GM18907 (cell line): ENCODE measurements around the gene EGFR.
"Not testable (repeated sequence)": the region's sequence is repeated elsewhere in the genome, so short reads cannot be mapped to it uniquely, and the experiment has no call there.

ENCODE experiments used
- ATAC-seq: cut with Tn5 transposase; IDR thresholded peaks from one replicate; pipeline ENCODE4 v1.9.1; 2021; ENCODE audit warnings: mild to moderate bottlenecking, moderate library complexity; ENCODE audit not compliant: unreplicated experiment

EGFR gene

DNA sequence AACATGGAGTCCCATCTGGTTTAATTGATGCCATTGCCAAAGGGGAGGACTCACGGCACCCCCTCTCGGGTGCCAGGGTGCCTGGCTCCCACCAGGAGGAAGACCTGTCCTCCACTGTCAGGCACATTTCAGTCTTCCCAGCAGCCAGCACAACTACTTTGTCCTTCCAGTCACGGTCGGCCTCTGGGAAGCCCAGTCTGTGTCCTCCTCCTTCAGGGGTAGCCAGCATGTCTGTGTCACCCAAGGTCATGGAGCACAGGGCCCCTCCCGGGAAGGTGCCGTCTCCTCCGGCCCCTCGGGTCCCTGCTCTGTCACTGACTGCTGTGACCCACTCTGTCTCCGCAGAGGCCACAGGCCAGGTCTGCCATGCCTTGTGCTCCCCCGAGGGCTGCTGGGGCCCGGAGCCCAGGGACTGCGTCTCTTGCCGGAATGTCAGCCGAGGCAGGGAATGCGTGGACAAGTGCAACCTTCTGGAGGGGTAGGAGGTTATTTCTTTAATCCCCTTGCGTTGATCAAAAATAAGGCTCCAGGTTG is 142.4 kb downstream of the EGFR start:
- no peak for ATAC-seq

DNA sequence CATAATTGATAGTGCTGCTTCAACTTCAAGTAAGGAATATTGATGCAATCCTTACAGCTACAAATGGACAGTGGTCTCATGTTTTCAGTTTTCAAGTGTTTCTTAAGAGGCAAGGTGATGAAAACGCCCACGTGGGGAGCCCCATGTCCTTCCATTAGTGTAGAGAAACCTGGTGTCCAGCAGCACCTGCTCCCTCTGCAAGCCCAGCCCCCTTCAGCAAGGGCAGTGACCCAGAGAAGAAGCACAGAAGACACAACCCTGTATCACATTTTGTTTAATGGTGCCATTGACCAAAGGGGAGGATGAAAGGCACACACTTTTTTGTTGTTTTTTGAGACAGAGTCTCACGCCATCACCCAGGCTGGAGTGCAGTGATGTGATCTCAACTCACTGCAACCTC is 143.7 kb downstream of the EGFR start:
- ATAC-seq, result no peak

- no peak for ATAC-seq
These were observed 144.9 kb downstream of the EGFR start for GRCh38 chr7:55163733-55164132.

DNA sequence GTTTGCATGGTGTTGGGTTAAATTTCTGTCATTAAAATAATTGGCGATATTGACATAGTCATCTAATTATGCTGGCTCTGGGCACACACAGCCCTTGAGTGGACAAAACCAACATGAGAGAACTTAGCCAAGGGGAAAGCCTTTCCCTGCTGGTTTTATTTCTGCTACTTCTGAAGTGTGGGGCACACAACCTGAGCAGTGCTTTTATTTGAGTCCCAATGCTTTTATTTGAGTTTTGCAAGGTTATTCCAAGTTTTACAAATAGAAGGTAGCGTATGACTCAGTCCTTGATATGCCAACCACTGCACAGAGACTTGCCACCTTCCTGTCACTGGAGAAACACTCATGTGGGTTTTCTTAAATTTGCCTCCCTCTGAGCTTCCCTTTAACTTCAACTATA is 145.7 kb downstream of the EGFR start:
- ATAC-seq, result no peak

DNA sequence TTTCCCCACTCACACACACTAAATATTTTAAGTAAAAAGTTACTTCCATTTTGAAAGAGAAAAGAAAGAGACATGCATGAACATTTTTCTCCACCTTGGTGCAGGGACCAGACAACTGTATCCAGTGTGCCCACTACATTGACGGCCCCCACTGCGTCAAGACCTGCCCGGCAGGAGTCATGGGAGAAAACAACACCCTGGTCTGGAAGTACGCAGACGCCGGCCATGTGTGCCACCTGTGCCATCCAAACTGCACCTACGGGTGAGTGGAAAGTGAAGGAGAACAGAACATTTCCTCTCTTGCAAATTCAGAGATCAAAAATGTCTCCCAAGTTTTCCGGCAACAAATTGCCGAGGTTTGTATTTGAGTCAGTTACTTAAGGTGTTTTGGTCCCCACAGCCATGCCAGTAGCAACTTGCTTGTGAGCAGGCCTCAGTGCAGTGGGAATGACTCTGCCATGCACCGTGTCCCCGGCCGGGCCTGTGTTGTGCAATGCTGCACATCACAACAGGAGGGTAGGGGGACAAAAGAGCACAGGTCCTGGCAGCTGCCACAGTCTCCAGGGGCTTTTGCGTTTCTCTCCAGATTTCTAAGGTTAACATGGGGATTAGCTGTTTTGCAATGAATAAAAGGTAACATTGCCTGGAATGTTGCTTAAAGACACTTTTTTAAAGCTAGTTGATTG is 146.5 kb downstream of the EGFR start:
- no peak for ATAC-seq

DNA sequence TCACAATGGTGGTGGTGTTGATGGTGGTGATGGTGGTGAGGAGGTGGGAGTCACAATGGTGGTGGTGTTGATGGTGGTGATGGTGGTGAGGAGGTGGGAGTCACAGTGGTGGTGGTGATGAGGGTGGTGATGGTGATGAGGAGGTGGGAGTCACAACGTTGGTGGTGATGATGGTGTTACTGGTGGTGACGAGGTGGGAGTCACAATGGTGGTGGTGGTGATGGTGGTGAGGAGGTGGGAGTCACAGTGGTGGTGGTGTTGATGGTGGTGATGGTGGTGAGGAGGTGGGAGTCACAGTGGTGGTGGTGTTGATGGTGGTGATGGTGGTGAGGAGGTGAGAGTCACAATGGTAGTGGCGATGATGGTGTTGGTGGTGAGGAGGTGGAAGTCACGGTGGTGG is 148.5 kb downstream of the EGFR start:
- not testable (repeated sequence) for ATAC-seq

- ATAC-seq, result no peak
These were observed 151.7 kb downstream of the EGFR start for GRCh38 chr7:55170335-55171069.

- ATAC-seq, result no peak
These were observed 152.3 kb downstream of the EGFR start for GRCh38 chr7:55171157-55171556.

GRCh38 chr7:55172161-55172560 is 153.3 kb downstream of the EGFR start:
- ATAC-seq, result no peak

DNA sequence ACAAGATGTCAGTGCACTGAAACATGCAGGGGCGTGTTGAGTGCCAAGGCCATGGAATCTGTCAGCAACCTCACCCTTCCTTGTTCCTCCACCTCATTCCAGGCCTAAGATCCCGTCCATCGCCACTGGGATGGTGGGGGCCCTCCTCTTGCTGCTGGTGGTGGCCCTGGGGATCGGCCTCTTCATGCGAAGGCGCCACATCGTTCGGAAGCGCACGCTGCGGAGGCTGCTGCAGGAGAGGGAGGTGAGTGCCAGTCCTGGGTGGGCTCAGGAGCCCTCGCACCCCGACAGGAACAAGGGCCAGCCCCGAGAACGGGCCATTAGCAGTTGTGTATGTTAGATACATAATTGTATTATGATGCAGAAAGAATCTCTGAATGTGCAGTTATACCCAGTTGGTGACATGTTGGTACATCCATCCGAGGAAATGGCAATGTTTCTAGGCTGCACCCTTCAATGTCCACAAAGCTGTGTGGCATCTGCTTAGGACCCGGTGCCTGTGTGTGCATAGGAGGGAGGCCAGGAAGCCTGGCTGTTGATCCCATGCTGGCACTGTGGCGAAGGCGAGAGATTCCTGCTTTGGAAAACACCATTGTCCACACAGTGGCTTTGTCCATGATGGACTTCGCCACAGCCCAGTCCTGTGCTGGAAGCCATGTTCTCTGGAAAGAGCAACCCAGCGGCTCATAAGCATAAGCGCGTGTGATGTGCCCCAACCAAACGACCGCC is 154.2 kb downstream of the EGFR start:
- ATAC-seq, result no peak

DNA sequence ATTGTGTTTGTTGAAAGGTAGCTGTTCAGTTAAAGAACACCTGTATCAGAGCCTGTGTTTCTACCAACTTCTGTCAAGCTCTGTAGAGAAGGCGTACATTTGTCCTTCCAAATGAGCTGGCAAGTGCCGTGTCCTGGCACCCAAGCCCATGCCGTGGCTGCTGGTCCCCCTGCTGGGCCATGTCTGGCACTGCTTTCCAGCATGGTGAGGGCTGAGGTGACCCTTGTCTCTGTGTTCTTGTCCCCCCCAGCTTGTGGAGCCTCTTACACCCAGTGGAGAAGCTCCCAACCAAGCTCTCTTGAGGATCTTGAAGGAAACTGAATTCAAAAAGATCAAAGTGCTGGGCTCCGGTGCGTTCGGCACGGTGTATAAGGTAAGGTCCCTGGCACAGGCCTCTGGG is 154.9 kb downstream of the EGFR start:
- ATAC-seq, result no peak

DNA sequence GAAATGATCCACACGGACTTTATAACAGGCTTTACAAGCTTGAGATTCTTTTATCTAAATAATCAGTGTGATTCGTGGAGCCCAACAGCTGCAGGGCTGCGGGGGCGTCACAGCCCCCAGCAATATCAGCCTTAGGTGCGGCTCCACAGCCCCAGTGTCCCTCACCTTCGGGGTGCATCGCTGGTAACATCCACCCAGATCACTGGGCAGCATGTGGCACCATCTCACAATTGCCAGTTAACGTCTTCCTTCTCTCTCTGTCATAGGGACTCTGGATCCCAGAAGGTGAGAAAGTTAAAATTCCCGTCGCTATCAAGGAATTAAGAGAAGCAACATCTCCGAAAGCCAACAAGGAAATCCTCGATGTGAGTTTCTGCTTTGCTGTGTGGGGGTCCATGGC is 155.6 kb downstream of the EGFR start:
- no peak for ATAC-seq

DNA sequence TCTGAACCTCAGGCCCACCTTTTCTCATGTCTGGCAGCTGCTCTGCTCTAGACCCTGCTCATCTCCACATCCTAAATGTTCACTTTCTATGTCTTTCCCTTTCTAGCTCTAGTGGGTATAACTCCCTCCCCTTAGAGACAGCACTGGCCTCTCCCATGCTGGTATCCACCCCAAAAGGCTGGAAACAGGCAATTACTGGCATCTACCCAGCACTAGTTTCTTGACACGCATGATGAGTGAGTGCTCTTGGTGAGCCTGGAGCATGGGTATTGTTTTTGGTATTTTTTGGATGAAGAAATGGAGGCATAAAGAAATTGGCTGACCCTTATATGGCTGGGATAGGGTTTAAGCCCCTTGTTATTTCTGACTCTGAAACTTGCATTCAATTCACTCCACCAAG is 156.0 kb downstream of the EGFR start:
- no peak for ATAC-seq

- no peak for ATAC-seq
These were observed 158.3 kb downstream of the EGFR start for GRCh38 chr7:55177068-55177530.

- no peak for ATAC-seq
These were observed 158.9 kb downstream of the EGFR start for GRCh38 chr7:55177589-55178261.

- no peak for ATAC-seq
These were observed 159.6 kb downstream of the EGFR start for GRCh38 chr7:55178292-55178862.

DNA sequence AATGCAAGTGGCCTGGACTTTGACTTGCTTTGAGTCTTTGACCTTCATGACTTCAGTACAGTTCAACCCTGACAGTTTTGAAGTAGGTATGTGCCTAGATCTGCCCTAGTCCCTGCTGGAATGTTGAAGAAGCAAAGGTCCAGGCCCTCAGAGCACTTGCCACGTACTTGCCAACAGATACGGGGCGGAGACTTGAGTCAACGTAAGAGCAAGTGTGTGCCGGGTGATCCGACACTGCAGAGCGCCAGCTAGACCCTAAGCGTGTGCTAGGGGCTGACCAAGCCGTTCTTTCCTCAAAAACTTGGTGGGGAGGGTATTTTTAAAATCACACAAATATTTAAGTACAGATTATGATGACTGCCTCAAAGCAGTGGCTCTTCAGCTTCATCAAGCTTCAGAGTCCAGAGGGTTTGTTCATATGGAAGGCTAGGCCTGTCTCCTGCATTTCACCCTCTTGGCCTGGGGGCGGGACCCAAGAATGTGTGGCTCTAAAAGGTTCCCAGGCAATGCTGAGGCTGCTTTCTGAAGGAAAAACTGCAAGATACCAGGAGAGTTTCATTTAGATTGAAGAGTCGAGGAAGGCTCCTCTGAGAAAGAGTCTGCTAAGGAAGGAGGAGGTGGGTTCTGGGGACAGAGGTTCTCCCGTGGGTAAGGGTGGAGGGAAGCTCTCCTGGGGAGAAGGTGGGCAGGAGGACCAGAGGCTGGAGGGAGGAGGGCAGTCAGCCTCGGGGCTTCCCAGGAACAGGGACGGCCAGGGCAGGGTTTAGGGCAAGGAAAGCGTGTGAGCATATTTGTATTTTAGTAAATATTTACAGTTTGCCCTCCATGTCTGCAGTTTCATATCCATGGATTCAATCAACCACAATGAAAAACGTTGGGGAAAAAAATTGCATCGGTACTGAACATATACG is 160.3 kb downstream of the EGFR start:
- no peak for ATAC-seq

DNA sequence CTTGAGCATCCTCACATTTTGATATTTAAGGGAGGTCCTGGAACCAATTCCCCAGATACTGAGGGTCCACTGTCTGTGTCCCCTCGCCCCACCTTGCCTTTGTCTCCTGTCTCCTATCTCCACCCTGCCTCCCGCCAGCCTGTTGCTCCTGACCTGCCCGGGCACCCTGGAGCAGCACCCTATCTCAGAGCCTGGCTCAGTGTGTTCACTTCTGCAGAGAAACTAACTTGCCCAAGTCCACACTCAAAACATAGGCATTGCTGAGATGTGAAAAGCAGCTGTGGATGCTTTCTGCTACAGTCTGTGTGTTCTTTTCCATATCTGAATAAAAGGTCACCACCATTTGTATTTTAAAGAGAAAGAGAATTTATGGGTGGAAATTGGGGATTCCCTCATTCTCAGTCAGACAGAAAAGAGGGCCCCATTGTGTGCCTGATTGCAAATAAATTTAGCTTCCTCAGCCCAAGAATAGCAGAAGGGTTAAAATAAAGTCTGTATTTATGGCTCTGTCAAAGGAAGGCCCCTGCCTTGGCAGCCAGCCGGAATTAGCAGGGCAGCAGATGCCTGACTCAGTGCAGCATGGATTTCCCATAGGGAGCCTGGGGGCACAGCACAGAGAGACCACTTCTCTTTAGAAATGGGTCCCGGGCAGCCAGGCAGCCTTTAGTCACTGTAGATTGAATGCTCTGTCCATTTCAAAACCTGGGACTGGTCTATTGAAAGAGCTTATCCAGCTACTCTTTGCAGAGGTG is 161.3 kb downstream of the EGFR start:
- ATAC-seq, result no peak

DNA sequence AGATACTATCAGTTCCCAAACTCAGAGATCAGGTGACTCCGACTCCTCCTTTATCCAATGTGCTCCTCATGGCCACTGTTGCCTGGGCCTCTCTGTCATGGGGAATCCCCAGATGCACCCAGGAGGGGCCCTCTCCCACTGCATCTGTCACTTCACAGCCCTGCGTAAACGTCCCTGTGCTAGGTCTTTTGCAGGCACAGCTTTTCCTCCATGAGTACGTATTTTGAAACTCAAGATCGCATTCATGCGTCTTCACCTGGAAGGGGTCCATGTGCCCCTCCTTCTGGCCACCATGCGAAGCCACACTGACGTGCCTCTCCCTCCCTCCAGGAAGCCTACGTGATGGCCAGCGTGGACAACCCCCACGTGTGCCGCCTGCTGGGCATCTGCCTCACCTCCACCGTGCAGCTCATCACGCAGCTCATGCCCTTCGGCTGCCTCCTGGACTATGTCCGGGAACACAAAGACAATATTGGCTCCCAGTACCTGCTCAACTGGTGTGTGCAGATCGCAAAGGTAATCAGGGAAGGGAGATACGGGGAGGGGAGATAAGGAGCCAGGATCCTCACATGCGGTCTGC is 162.2 kb downstream of the EGFR start:
- ATAC-seq, result no peak
